Caco-2 (cell line): ENCODE measurements around the gene REEP3. TPM values are rescaled to one million over a fixed set of nuclear protein-coding genes. Genes with fewer than 3 reads are reported as not detected.

Experiments used
- BruUV-seq: library from RNA; stranded (reverse); fragments of 400-500 nt; replicated peaks from 2 replicates; lab custom pipeline; 2021; lab: Mats Ljungman, UMichigan
- CTCF ChIA-PET: fragments of 300-600 bp; sonication (Branson Sonifier 250); formaldehyde crosslinking; loops from one replicate; lab custom pipeline; 2022; ENCODE audit warnings: antibody characterized with exemption; lab: Charles Lee
- POLR2A ChIA-PET: fragments of 300-600 bp; sonication (Branson Sonifier 250); formaldehyde crosslinking; loops from one replicate; lab custom pipeline; 2022; ENCODE audit warnings: antibody characterized with exemption; lab: Charles Lee
- DNase-seq, 2 experiments: peaks; one replicate each; pipeline versions ENCODE4 v3.0.0 to v3.0.0-alpha.2; 2020 to 2022
- H3K27me3 ChIP-seq: replicated peaks from 2 replicates; pipeline ENCODE4 v1.6.0; 2011; ENCODE audit warnings: low read length; ENCODE audit not compliant: control insufficient read depth, insufficient read depth
- H3K36me3 ChIP-seq: 2 replicates; pipeline ENCODE4 v1.5.1; 2011; ENCODE audit warnings: low read length; ENCODE audit not compliant: control insufficient read depth, insufficient read depth
- H3K4me1 ChIP-seq: fragments of 250-450 bp; sonication (Bioruptor Pico); 2 replicates; pipeline ENCODE4 v1.5.1; 2020; ENCODE audit warnings: mild to moderate bottlenecking
- H3K4me3 ChIP-seq: 2 replicates; pipeline ENCODE4 v1.5.1; 2011; ENCODE audit warnings: low read depth, mild to moderate bottlenecking, control low read depth, low read length
- H3K9me3 ChIP-seq: fragments of 250-450 bp; sonication (Bioruptor Pico); 2 replicates; pipeline ENCODE4 v1.5.1; 2020; ENCODE audit warnings: mild to moderate bottlenecking, moderate library complexity
- H3K27ac Mint-ChIP-seq: one replicate; pipeline ENCODE4 v1.8.0; 2022; ENCODE audit warnings: mixed read lengths; ENCODE audit not compliant: unreplicated experiment
- H3K27me3 Mint-ChIP-seq: one replicate; pipeline ENCODE4 v1.8.0; 2022; ENCODE audit warnings: mixed read lengths; ENCODE audit not compliant: insufficient read depth, unreplicated experiment
- H3K36me3 Mint-ChIP-seq: one replicate; pipeline ENCODE4 v1.8.0; 2022; ENCODE audit warnings: mild to moderate bottlenecking, mixed read lengths; ENCODE audit not compliant: insufficient read depth, unreplicated experiment
- H3K4me1 Mint-ChIP-seq: one replicate; pipeline ENCODE4 v1.8.0; 2022; ENCODE audit warnings: low read depth, mixed read lengths; ENCODE audit not compliant: unreplicated experiment
- H3K4me3 Mint-ChIP-seq: one replicate; pipeline ENCODE4 v1.8.0; 2022; ENCODE audit warnings: mild to moderate bottlenecking, moderate library complexity, mixed read lengths; ENCODE audit not compliant: unreplicated experiment
- H3K9me3 Mint-ChIP-seq: one replicate; pipeline ENCODE4 v1.8.0; 2022; ENCODE audit warnings: mixed read lengths; ENCODE audit not compliant: unreplicated experiment
- intact Hi-C: fragments of 100-400 bp; cut with micrococcal nuclease; formaldehyde crosslinking; loops from one replicate; pipeline ENCODE4 v1.10.0; 2022; ENCODE audit not compliant: unreplicated experiment
- total RNA-seq: library from RNA; stranded (reverse); gene quantifications from 2 replicates; pipeline ENCODE4 v1.2.3, GENCODE V29; 2022
- TF ChIP-seq, protein P1 (sequence below), 2 experiments: fragments of 200-600 bp in 1 of 2; IDR thresholded peaks; 1 replicate in 1 of 2; 2 replicates in 1 of 2; pipeline versions ENCODE4 v1.5.1 to v1.8.0; 2011 to 2022; ENCODE audit warnings: antibody characterized with exemption in 1 of 2, control low read depth in 1 of 2, inconsistent platforms in 1 of 2, low read depth in 1 of 2, low read length in 1 of 2, mild to moderate bottlenecking in 1 of 2, moderate library complexity in 1 of 2; ENCODE audit not compliant: insufficient read depth in 1 of 2, severe bottlenecking in 1 of 2, unreplicated experiment in 1 of 2

Gene REEP3
- total RNA-seq, 1 experiment from 2014 or later = 66.4 TPM

- POLR2A ChIA-PET = no interaction called here
- intact Hi-C loops = loop anchor here (10.0 kb wide), 2 partner anchors 187 to 313 kb away; no protein-coding TSS in a partner anchor
- no peak overlapping the region for H3K27ac Mint-ChIP-seq
- peaks cover 20% of the 10 kb centered on the region for H3K4me1 Mint-ChIP-seq
- H3K9me3 Mint-ChIP-seq = no peaks in the 10 kb centered on the region
- H3K36me3 Mint-ChIP-seq = peaks cover 8% of the 10 kb centered on the region
- no peaks in the 10 kb centered on the region for H3K27me3 Mint-ChIP-seq
- H3K4me3 ChIP-seq = no peak overlapping the region
- H3K27me3 ChIP-seq = no peaks in the 10 kb centered on the region
- peaks cover 13% of the 10 kb centered on the region for H3K4me1 ChIP-seq
- TF ChIP-seq, protein P1, sequence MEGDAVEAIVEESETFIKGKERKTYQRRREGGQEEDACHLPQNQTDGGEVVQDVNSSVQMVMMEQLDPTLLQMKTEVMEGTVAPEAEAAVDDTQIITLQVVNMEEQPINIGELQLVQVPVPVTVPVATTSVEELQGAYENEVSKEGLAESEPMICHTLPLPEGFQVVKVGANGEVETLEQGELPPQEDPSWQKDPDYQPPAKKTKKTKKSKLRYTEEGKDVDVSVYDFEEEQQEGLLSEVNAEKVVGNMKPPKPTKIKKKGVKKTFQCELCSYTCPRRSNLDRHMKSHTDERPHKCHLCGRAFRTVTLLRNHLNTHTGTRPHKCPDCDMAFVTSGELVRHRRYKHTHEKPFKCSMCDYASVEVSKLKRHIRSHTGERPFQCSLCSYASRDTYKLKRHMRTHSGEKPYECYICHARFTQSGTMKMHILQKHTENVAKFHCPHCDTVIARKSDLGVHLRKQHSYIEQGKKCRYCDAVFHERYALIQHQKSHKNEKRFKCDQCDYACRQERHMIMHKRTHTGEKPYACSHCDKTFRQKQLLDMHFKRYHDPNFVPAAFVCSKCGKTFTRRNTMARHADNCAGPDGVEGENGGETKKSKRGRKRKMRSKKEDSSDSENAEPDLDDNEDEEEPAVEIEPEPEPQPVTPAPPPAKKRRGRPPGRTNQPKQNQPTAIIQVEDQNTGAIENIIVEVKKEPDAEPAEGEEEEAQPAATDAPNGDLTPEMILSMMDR (IDR thresholded peaks at IDR 0.05; ENCODE audit: insufficient read depth in 1 of 2, low read depth in 1 of 2, low read length in 1 of 2, severe bottlenecking in 1 of 2, unreplicated experiment in 1 of 2) = no peak
- CTCF ChIA-PET = no interaction called here
- H3K9me3 ChIP-seq = no peaks in the 10 kb centered on the region
- no peak for DNase-seq
- no TSS peak for BruUV-seq
- no peak overlapping the region for H3K4me3 Mint-ChIP-seq
- 0 out of 2 replicates have a peak, but pooled peaks cover 1% of the 10 kb centered on the region for H3K36me3 ChIP-seq
Observed at GRCh38 chr10:63527401-63527800, 6.2 kb downstream of the REEP3 start.

GRCh38 chr10:63528084-63528744, 7.0 kb downstream of the REEP3 start:
- DNase-seq = no peak
- Histone ChIP-seq H3K4me1 (peaks cover 4% of the 10 kb centered on the region), H3K27me3 (no peaks in the 10 kb centered on the region), H3K36me3 (0 out of 2 replicates have a peak, but pooled peaks cover 1% of the 10 kb centered on the region), H3K4me3 (no peak overlapping the region), H3K9me3 (no peaks in the 10 kb centered on the region)
- Mint-ChIP-seq H3K9me3 (no peaks in the 10 kb centered on the region), H3K27ac (no peak overlapping the region), H3K4me3 (no peak overlapping the region), H3K27me3 (no peaks in the 10 kb centered on the region), H3K36me3 (peaks cover 6% of the 10 kb centered on the region), H3K4me1 (peaks cover 12% of the 10 kb centered on the region)
- TF ChIP-seq, protein P1 (IDR thresholded peaks at IDR 0.05; ENCODE audit: insufficient read depth in 1 of 2, low read depth in 1 of 2, low read length in 1 of 2, severe bottlenecking in 1 of 2, unreplicated experiment in 1 of 2) = no peak
- BruUV-seq = no TSS peak
- intact Hi-C loops = loop anchor here (10.0 kb wide), 2 partner anchors 187 to 313 kb away; no protein-coding TSS in a partner anchor
- ChIA-PET CTCF (no interaction called here), POLR2A (no interaction called here)

- no peaks in the 10 kb centered on the region for H3K9me3 Mint-ChIP-seq
- Histone ChIP-seq H3K4me1 (no peaks in the 10 kb centered on the region), H3K9me3 (no peaks in the 10 kb centered on the region), H3K4me3 (no peak overlapping the region), H3K27me3 (no peaks in the 10 kb centered on the region), H3K36me3 (no peaks in the 10 kb centered on the region)
- no TSS peak for BruUV-seq
- H3K4me3 Mint-ChIP-seq = no peak overlapping the region
- H3K27ac Mint-ChIP-seq = no peak overlapping the region
- peaks cover 6% of the 10 kb centered on the region for H3K4me1 Mint-ChIP-seq
- ChIA-PET CTCF (no interaction called here), POLR2A (no interaction called here)
- DNase-seq = no peak
- intact Hi-C loops = no loop called here
- H3K27me3 Mint-ChIP-seq = no peaks in the 10 kb centered on the region
- TF ChIP-seq, protein P1 (IDR thresholded peaks at IDR 0.05; ENCODE audit: insufficient read depth in 1 of 2, low read depth in 1 of 2, low read length in 1 of 2, severe bottlenecking in 1 of 2, unreplicated experiment in 1 of 2) = no peak
- H3K36me3 Mint-ChIP-seq = peaks cover 6% of the 10 kb centered on the region
Observed at GRCh38 chr10:63530409-63530808, 9.2 kb downstream of the REEP3 start.
